ENCODE data around the gene PDGFA.

The PDGFA gene

DNA sequence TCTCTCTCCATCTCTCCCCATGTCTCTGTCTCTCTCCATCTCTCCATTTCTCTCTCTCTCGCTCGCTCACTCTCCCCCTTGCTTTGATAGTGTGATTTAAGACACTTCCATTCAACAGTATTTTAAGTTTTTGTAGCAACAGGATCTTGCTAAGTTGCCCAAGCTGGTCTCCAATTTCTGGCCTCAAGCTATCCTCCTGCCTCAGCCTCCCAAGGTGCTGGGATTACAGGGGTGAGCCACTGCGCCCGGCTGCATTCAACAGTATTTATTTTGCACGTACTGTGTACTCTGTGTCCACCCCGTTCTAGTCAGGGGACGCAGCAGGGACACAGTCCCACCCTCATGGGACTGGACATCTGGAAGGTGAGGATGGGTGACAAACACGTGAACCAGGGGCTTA, 14.4 kb upstream of the PDGFA start:
- DNase-seq: no peak

DNA sequence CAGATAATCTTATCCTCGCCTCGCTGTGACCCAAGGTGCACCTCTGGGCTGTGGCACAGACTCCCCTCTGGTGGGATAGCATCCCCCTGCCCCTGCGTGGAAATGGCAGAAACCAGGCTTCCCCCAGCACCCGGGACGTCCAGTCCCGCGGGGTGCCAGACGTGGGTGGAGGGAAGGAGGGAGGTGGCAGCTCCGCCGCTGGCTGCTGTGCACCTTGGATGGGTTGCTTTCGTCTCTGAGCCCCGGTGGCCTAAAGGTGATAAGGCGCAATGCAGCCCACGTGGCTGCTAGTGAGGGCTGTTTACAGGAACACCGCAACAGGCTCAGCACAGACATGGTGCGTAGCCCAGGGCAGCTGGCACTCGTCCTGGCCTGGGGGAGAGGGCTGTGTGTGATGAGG, 13.6 kb upstream of the PDGFA start:
- no peak for DNase-seq

DNA sequence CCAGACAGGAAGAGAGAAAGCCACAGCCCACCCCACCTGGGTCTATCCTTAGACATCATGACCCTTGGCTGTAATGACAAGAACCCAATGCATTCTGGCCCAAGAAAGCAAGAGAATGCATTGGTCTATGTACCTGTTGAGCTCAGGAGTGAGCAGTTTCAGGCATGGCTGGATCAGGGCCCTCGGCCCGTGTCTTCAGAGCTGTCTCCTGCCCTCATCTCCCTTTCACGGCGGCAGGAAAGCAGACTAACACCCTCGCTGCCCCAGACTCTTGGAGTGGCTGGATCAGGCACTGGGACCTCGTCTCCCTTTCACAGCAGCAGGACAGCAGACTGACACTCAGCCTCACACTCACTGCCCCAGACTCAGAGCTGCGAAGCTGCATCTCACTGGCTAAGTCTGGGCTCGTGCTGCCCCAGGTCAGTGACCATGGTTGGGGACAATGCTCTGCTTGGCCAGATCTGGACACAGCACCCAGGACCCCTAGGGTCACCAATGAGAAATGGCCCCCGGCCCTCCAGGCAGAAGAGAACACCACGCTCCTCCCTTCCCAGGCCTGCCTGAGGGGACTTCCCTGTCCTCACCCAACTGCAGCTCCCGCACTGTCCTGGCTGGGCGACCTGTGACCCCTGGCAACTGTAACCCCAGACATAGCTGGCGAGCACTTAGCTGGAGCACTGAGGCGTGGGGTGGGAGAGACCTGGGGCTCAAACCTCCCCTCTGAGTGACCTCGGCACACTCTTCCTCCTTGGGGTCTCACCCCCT, 12.9 kb upstream of the PDGFA start:
- DNase-seq: no peak

DNA sequence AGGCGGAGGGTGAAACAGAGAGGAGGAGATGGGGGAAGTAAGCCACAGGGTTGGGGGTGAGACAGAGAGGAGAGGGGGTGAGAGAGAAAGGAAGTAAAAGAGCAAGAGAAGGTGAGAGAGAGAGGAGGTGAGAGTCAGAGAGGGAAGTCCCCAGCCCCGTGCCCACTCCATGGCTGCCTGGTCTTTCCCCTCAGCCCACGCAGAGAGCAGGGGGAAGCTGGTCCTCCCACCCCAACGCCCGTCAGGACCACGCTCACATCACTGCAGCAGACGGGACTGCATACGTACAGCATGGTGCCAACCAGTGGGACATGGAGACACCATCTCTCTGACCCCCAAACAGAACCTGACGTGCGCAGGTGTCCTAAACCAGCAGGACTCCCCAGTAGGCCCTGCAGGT, 12.1 kb upstream of the PDGFA start:
- DNase-seq: no peak

DNA sequence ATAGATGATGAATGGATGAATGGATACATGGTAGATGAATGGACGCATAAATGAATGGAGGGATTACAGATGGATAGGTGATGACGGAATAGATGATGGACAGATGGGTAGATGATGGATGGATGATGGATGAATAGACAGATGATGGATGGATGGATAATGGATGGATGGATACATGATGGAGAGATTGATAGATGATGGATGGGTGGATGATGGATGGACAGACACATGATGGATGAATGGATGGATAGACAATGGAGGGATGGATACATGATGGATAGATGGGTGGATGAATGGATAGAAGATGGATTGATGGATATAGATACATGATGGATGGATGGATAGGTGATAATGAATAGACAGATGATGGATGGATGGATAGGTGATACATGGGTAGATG, 8.8 kb upstream of the PDGFA start:
- no peak for DNase-seq

DNA sequence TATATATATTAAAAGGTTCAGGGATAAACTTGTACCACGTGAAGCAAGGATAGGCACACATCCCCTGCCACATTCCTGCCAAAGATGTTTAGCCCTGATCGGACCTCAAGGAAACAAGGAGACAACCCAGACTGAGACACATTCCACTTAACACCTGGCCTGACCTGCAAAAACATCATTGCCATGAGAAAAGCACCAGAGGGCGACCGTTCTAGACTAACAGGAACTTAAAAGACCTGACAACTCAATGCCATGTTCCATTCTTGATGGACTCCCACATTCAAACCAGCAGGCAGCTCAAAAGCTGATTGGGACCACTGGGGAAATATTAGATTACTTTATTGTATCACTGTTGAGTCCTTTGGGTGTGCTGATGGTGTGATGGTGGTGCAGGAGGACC, 8.1 kb upstream of the PDGFA start:
- no peak for DNase-seq

DNA sequence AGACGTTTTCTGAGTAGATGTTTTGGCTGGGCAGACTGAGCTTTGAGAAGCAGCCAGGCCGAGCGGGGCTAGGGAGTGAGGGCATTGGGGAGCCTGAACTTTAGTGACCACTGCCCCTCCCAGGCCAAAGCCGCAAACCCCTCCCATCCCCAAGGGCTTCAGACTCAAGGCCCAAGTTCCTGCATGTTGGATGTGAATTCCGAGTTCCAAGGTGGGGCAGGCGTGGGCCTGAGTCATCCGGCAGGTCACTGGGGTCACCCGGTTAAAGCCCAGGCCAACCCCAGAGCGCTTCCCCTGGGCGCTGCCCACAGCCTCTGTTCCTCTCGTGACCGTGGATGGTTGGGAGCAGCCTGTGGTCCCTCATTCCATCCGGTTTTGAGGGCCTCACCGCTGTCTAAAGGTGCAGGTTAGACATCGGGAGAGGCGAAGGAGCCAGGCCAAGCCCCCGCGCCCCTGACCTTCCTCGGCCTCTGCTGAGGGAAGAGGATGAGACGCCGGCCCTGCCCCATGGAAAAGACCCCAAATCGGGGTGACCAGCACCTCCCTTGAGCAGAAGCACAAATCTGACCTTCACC, 6.9 kb upstream of the PDGFA start:
- no peak for DNase-seq

DNA sequence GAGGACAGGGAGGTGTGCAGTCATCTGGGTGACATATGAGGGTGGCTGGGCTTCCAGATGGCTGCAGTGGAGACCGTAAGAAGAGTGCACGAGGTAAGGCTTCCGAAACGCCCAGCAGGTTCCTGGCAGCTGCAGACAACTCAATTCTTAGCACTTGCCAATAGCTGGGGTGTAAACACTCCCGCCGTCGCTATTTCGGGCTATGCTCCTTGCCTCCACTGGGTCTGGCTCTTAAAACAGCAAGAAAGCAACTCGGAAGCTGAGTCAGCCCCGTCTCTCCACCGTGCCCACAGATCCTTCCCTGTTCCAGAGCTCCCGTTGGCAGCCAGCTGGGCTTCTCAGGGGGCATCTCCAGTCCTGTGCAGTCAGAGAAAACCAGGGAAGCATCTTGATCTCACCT, 6.1 kb upstream of the PDGFA start:
- no peak for DNase-seq

DNA sequence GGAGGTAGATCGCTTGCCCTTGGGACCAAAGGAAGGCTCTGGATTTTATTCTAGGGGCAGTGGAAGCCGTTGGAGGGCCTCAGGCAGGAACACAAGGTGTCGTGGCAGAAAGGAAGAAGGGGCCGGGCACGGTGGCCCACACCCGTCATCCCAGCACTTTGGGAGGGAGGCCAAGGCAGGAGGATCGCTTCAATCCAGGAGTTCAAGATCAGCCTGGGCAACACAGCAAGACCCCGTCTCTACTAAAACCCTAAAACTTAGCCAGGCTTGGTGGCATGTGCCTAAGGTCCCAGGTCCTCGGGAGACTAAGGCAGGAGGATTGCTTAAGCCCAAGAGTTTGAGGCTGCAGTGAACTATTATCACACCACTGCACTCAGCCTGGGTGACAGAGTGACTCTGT, 5.2 kb upstream of the PDGFA start:
- no peak for DNase-seq

DNA sequence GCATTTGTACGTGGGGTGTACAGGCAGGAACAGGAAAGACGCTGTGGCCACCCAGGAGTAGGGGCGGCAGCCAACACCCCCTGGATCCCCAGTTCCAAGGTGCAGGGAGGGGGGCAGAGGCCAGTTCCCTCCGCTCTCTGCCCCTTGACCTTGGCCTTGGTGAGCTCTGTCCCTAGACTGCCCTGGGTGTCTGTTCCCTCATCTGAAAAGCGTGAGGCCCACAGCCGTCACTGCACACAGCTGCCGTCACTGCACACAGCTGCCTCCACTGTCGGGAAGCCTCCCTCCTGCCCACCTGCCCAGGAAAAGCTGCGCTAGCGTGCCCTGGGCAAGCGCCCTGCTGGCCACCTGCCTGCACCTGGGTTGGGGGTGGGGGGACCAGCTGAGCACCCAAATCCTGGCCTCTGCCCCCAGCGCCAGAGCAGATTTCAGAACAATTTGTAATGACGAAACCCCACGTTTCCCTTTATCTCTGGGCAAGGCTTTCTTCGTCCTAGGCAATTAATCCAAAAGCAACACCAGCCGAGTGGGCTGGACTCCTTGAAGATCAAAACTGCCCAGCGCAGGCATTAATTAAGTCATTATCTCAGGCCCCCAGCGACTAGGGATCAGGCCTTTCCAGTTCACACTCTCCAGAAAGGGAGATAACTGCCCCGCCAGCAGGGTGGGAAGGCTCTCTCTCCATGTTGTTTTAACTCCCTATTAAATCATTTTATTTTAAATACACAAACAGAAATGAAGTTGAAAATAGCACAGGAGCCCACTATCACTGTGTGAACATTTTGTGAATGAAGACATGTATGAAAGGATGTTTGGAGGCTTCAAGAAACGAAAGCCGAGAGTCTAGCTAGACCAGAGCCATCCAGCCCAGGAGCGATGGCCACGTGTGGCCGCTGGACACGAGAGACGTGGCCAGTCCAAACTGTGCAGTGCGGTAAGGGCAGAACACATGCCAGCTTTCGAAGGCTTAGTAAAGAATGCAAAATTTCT, 4.0 kb upstream of the PDGFA start:
- DNase-seq: no peak

DNA sequence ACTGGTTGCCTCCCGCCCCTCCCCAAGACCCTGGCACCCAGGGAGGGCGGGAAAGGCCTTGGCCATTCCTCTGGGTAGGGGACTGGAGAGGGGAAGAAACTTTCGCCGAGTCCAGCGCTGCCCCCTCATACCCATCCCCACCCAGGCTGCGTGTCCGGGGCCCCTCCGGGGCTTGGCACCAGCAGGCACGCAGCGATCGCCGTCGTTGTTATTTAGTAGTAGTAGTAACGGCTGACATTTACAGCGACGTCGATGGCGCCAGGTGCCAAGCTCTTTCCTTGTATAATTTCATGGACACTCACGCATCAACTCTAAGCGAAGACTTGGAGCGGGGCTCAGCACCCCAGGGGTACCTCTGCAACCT, 3.3 kb upstream of the PDGFA start:
- no peak for DNase-seq

DNA sequence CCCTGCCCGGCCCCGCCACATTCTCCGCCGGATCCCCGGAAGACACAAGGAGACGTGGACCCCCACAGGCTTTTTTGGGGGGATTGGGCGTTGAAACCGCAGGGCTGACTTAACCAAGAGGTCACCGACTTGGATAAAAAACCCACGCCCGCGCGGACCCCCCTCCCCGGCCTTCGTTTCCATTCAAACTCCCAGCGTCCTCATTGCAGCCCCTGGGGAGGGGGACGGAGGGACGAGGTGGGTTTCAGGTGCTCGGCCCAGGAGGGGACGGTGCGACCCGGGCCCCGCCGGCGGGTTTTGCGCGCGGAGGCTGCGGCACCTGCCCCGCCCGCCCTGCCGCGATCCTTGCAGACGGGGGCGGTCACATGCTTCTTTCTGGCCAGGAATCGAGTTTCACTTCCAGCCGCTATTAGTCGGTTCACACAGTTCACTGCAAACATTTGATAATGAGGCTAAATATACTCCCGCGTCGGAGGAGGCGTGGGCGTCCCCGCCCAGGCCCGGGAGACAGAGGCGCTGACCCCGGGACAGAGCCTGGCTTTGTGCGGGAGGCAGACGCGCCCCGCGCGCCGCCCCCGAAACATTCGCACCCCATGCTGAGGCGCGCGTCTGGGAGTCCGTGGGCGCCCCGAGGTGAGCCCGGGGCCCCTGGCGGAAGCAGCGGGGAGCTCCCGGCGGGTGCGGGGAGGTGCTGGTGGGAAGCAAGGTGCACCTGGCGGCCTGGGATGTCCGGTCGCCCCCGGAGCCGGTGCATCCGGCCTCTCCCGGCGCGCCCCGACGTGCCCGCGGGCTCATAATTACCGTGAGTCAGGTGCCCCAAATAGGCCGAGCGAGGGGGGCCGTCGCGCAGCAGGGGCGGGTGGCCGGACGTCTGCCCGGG, 2.7 kb upstream of the PDGFA start:
- no peak for DNase-seq

DNA sequence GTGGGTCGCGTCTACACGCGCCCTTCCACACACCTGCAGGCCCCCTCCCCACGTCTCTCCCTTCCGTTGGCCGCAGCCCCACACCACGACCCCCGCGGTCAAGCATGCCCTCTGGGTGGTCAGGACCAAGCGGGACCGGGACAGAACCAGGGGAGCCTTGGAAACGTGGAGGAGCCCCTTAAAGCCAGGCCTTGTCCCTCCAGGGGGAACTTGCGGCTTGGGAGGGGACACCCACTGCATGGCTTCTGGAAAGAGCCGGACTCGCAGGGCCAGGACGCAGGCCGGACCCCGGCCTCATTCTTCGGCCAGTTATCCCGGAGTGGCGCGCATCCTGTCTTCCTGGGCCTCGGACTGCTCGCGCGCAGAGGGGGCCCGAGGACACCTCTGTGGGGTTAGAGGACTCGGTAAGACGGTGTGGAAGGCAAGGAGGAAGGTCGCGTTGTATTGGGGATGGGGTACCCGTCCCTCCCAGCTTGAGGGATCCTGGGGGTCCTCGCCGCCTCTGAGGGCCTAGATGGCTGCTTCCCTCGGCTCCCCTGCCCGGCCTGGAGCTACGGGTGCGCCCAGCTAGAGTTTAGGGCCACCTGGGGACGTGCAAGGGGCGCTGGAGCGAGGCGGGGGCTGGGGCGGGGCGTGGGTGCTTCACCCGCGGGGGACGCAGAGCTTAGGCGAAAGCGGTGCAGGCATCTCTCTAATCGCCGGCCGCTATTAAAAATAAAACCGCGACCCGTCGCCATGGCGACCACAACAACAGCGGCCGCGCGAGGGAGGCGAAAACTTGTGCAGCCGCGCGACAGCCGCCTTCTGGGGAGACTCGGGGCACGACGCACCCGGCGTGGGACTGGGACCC, 1.8 kb upstream of the PDGFA start:
- no peak for DNase-seq

DNA sequence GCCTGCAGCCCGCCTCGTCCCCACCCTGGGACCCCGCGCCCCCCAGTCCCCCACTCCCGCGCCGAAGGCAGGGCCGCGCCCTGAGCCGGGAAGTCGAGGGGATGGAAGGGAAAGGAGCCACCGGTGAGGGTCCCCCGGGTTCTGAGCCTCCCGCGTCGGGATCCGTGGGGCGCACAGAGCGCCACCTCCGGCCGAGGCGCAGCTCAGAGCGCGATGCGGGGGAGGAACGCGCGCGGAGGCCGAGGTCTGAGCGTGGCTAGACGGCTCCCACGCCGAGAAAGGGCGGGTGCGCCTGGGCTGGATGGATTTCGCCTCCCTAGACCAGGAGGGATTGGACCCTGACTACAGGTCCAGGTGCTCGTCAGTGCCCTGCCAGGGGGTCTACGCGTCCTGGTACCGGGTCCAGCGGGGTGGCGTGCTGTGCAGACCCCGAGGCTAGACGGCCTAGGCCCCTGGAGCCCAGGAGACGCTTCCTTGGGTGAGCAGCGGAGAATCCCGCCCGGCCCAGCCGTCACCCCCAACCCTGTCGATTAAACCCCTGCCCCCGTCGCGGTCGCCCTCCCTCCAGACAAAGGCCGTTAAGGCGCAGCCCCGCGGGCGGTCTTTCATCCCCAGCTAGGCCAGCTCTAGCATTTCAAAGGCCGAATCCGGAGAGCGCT, 986 bp upstream of the PDGFA start:
- DNase-seq: no peak

DNA sequence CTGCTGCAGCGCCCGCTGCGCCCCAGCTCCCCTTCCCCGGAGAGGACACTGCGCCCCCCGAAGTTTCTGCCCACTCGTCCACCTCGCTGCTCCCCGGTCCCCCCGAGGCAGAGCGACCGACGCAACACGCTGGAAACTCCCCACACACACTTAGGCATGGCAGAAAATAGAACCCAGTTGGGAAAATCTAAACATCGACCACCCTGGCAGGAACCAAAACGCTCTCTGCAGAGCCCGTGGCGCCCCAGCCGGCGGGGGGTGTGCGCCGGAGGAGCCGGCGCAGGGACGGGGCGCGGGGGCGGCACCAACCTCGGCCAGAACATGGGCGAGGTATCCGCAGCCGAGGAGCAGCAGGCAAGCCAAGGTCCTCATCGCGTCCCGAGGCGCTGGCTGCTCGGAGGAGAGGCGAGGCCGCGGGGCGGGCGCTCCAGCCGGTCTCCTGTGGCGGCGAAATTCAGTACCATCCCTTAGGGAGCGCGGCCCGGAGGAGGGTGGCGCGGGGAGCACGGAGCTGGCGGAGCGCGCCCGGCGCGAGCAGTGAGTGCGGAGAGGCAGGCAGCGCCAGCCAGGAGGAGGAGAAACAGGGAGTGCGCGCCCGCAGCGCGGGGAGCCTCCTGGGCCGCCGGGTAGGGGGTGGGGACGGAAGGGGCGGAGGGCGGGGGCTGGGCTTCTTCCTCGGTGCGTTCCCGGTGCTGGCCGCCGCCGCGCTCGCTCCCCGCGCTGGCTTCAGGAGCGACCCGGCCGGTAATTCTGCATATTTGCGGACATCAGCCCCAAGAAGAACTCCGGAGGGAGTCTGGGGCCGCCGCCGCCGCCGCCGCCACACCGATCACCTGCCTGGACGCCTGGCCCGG, 789 bp downstream of the PDGFA start:
- peak; percentile 69 for DNase-seq

DNA sequence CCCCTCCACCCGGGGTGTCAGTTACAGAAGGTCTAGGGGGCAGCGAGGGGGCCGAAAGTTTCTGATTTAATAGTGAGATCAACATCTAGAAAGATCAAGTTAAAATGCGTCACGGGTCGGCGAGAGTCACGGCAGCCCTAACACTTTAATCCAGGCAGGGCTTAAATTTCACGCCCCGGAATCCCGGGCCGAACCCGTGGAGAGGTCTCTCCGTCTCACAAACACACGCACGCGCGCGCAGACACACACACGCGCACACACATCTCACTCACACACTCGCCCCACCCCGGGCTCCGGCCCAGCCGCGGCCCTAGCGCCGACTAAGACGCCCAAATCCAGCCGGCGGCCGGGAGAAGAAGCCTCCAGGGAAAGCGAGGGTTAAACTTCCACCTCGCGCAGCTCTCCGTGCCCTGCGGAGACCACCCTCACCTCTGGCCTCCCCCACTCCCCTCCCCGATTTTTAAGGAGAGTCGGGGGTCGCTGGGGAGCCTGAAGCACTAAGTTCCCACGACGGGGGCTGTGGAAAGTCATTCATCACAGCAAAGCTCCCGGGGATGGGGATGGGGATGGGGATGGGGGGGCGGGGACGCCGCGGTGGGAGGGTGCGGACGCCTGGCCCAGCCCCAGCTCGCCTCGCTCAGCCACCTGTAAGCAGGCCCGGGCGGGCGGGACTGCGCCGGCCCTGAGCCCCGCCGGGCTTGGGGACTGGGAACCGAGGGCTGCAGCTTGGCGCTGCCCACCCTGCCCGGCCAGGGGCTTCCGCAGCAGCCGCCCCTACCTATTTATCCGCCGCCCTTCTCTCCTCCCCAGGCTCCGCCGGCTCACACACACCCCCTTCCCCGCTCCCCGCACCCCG, 1.6 kb downstream of the PDGFA start:
- DNase-seq: peak; percentile 51

DNA sequence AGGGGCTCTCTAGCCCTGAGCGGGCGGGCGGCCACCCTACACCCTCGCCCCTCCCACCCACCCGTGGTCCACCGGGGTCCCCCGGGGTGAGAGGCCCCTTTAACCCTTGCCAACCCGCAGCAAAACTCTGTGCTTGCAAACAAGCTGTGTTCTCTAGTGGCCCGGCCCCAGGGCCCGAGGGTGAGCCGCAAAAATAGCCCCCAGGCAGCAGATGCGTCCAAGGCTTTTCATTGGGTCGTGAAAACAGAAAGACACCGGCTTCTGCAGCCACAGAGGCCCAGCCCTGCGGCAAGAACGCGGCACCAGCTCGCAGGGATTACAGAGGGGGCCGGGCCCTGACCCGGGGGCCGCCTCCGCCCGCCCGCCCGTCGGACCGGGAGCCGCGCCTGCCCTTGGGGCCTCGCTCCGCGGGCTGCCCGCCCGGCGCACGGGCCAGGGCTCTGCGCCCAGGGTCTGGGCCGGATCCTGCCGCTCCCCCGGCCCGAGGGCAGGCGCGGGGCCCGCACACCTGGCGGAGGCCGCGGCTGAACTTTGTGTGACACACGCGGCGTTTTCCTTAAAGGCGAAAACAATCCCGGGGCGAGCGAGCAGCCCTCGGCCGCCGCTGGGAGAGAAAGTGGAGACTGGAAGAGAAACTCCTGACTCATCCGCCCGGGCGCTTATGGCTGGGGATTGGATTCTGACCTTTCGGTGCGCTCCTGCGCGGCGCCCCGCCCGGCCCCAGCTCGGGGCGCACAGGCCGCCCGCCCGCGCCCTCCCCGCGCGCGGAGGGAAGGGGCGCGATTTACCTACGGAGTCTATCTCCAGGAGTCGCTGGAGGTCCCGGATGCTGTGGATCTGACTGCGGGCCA, 2.8 kb downstream of the PDGFA start:
- peak; percentile 52 for DNase-seq

DNA sequence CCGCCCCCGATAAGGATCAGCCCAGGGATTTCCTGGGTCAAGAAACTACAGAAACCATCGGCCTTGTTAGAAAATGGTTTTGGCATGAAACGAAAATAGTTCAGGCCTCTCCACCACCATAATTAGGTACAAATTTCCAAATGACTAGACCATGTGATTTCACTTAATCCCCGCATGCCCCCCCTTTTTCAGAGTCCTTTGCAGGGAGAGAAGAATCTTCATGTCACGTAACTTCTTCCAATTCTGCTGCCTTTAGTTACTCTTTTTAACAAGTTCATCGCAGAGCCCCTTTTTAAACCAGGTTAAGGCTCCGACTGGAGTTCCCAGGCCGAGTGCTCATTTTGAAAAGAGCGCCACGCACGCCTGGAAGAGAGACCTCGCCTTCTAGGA, 3.4 kb downstream of the PDGFA start:
- no peak for DNase-seq
